H1 (cell line): ENCODE measurements around the gene APOL3. TPM values are rescaled to one million over a fixed set of nuclear protein-coding genes. Genes with fewer than 3 reads are reported as not detected.

ENCODE experiments used
- BRCA1 ChIP-seq: IDR thresholded peaks from 2 replicates; pipeline ENCODE4 v1.6.1; 2012; ENCODE audit warnings: low read depth, low read length, improper control_type of control experiment
- CEBPB ChIP-seq: IDR thresholded peaks from 2 replicates; pipeline ENCODE4 v1.6.1; 2012; ENCODE audit warnings: low read depth, low read length
- EP300 ChIP-seq, 2 experiments: IDR thresholded peaks; 1 replicate in 1 of 2; 2 replicates in 1 of 2; pipeline ENCODE4 v1.6.1; 2011 to 2012; ENCODE audit warnings: low read depth in 2 of 2, low read length in 2 of 2, mild to moderate bottlenecking in 2 of 2, borderline replicate concordance in 1 of 2, inconsistent platforms in 1 of 2, moderate library complexity in 1 of 2
- MAFK ChIP-seq: IDR thresholded peaks from 2 replicates; pipeline ENCODE4 v1.6.1; 2012; ENCODE audit warnings: low read depth, mild to moderate bottlenecking, improper control_type of control experiment, low read length
- YY1 ChIP-seq: IDR thresholded peaks from 2 replicates; pipeline ENCODE4 v1.6.1; 2011; ENCODE audit warnings: low read depth, mild to moderate bottlenecking, low read length
- polyA plus RNA-seq, 7 experiments: library from polyadenylated mRNA; depleted of rRNA in 3 of 7; stranded (reverse) in 5 of 7; unstranded in 2 of 7; fragments of >200 nt in 5 of 7; fragments of 200-250 nt in 2 of 7; gene quantifications; 1 replicate in 5 of 7; 2 replicates in 1 of 7; 4 replicates in 1 of 7; pipeline versions ENCODE4 v1.2.1 to v1.2.3, GENCODE V29; 2011 to 2013; ENCODE audit warnings: missing spikeins in 2 of 7, mixed read lengths in 2 of 7
- total RNA-seq: library from RNA; stranded (reverse); fragmentation: NEBNext Ultra II Directional; extraction: Animal tissue kit (Norgen Biotek cat#: 25700); gene quantifications from 2 replicates; pipeline ENCODE4 v1.2.1, GENCODE V29; 2021

The APOL3 gene
- total and polyA plus RNA-seq, 2 of the 8 experiments (the other 6 are each of a cell fraction or from before 2014, with no cell fraction given) = 0.12 TPM; not detected in 1

GRCh38 chr22:36160499-36160942 is at the start of gene APOL3 (continued):
- TF ChIP-seq CEBPB (no peak), EP300 (IDR thresholded peaks at IDR 0.05; ENCODE audit: borderline replicate concordance in 1 of 2, low read depth in 2 of 2, low read length in 2 of 2) (no peak), BRCA1 (no peak), MAFK (no peak), YY1 (no peak)
